ENCODE results near the gene CD68.
A peak's percentile ranks its signal among the peaks of the same experiment; 100 is the strongest.
"Not testable (repeated sequence)": the region's sequence is repeated elsewhere in the genome, so short reads cannot be mapped to it uniquely, and the experiment has no call there.

CD68 gene

GRCh38 chr17:7615265-7615747 lies 35.9 kb downstream of the CD68 start:
- no peak for DNase-seq

GRCh38 chr17:7618608-7619007 lies 39.2 kb downstream of the CD68 start:
- DNase-seq: no peak

DNA sequence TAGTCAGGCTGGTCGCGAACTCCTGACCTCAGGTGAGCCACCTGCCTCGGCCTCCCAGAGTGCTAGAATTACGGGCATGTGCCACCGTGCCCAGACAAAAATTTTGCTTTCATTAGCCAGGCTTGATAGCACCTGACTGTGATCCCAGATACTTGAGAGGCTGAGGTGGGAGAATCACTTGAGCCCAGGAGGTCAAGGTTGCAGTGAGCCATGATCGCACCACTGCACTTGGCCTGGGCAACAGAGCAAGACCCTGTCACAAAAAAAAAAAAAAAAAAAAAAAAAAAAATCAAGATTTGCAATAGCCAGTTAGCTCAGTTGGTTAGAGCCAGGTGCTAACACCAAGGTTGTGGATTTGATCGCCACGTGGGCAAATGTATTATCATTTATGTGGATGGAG lies 41.4 kb downstream of the CD68 start:
- no peak for DNase-seq

DNA sequence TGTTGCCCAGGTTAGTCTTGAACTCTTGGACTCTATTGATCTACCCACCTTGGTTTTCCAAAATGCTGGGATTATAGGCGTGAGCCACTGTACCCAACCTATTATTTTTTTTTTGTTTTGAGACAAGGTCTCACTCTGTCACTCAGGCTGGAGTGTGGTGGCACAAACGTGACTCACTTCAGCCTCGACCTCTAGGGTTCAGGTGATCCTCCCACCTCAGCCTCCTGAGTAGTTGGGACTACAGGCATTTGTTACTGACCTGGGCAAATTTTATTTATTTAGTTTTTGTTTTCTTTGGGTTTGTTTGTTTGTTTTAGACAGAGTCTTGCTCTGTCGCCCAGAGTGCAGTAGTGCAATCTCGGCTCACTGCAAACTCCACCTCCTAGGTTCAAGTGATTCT lies 44.2 kb downstream of the CD68 start:
- DNase-seq: no peak

DNA sequence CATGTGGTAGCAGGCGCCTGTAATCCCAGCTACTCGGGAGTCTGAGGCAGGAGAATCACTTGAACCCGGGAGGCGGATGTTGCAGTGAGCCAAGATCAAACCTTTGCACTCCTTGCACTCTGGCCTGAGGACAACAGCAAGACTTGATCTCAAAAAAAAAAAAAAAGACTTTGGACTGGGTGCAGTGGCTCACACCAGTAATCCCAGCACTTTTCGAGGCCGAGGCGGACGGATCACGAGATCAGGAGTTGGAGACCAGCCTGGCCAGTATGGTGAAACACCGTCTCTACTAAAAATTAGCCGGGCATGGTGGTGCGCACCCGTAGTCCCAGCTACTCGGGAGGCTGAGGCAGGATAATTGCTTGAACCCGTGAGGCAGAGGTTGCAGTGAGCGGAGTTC lies 46.3 kb downstream of the CD68 start:
- not testable (repeated sequence) for DNase-seq

- DNase-seq: no peak
Observed at GRCh38 chr17:7626307-7626706, 46.9 kb downstream of the CD68 start.

DNA sequence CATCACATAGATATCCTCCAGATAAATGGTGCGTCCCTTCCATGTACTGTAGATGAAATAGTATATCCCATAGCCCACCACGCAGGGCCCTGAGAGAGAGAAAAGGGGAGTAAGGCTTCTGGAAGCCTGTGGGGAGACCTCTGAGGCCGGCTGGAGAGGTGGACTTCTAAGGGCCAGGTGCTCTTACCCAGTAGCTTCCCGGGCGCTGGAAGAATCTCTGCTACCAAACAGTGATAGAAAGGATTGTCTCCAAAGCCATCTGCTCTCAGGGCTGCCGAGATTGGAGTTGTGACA lies 47.5 kb downstream of the CD68 start:
- DNase-seq: no peak

GRCh38 chr17:7627250-7628121 lies 48.0 kb downstream of the CD68 start, which contains the start of gene SAT2:
SAT2 (minus strand) TSS chr17:7627821; CDS start chr17:7627635, 186 bp downstream.
- DNase-seq: peak; percentile 77

DNA sequence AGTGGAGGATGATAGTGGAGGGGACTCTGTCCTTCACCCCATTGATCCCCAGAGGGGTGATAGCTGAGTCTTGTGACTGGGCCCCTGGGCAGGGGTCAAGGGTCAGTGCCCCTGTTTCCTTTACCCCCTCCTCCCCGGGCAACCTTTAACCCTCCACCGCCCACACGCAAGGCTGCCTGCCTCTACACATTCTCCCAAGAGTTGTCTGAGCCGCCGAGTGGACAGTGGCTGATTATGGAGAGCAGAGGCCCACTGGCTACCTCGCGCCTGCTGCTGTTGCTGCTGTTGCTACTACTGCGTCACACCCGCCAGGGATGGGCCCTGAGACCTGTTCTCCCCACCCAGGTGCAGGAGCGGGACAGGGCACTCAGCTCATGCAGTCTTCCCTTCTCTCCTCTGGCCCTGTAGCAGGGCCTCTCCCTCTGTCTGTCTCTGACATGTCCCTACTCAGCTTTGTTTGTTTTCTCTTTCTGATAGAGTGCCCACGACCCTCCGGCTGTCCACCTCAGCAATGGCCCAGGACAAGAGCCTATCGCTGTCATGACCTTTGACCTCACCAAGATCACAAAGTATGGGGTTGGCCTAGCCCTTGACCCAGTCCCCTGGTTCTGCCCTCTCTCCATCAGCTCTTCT lies 50.6 kb downstream of the CD68 start, which contains the start of gene SHBG:
Gene SHBG, plus strand, starts transcription at position 197 of the 633 bp plus-strand sequence. Its CDS starts 38 bp downstream, at position 235.
- DNase-seq: no peak
